SU-DHL-6 (cell line): ENCODE measurements around the gene ARFGEF3.
"Not testable (repeated sequence)": the region's sequence is repeated elsewhere in the genome, so short reads cannot be mapped to it uniquely, and the experiment has no call there.

ENCODE experiments used
- H2AFZ ChIP-seq: fragments of 200-600 bp; sonication (generic); 2 replicates; pipeline ENCODE4 v1.6.1; 2014; ENCODE audit warnings: low read depth, mild to moderate bottlenecking, moderate library complexity, mixed read lengths, antibody characterized with exemption, low read length; ENCODE audit not compliant: severe bottlenecking
- H3F3A ChIP-seq: fragments of 200-600 bp; shearing (Covaris generic); 2 replicates; pipeline ENCODE4 v1.6.0; 2016; ENCODE audit warnings: antibody characterized with exemption, mild to moderate bottlenecking; ENCODE audit not compliant: insufficient read depth
- H3K27ac ChIP-seq: fragments of 200-600 bp; sonication (generic); 2 replicates; pipeline ENCODE4 v1.5.1; 2016; ENCODE audit warnings: low read depth, mild to moderate bottlenecking, low read length, moderate library complexity, mixed read lengths
- H3K27me3 ChIP-seq: fragments of 200-600 bp; sonication (generic), shearing (Covaris generic); 2 replicates; pipeline ENCODE4 v1.6.0; 2014; ENCODE audit warnings: mild to moderate bottlenecking, low read length
- H3K36me3 ChIP-seq: fragments of 200-600 bp; sonication (generic); 2 replicates; pipeline ENCODE4 v1.6.1; 2014; ENCODE audit warnings: mild to moderate bottlenecking, low read length, mixed read lengths
- H3K4me2 ChIP-seq: fragments of 300-600, 200-600 bp; shearing (Covaris generic), sonication (generic); 2 replicates; pipeline ENCODE4 v1.6.0; 2014; ENCODE audit warnings: low read length, low read depth, mild to moderate bottlenecking; ENCODE audit not compliant: poor library complexity, severe bottlenecking
- H3K4me3 ChIP-seq: fragments of 200-600 bp; sonication (generic); 2 replicates; pipeline ENCODE4 v1.5.1; 2014; ENCODE audit warnings: antibody characterized with exemption, low read length, mild to moderate bottlenecking, mixed read lengths; ENCODE audit not compliant: insufficient read depth, poor library complexity, severe bottlenecking
- H3K79me2 ChIP-seq: fragments of 200-600 bp; sonication (generic); 2 replicates; pipeline ENCODE4 v1.6.1; 2014; ENCODE audit warnings: mild to moderate bottlenecking, low read length, moderate library complexity; ENCODE audit not compliant: insufficient read depth
- H3K9ac ChIP-seq: fragments of 200-600 bp; sonication (generic); 2 replicates; pipeline ENCODE4 v1.7.0; 2014; ENCODE audit warnings: mild to moderate bottlenecking, low read length
- H3K9me2 ChIP-seq: fragments of 200-600 bp; sonication (generic); replicated peaks from 2 replicates; pipeline ENCODE4 v1.6.1; 2014; ENCODE audit warnings: low read length; ENCODE audit not compliant: insufficient read depth
- H3K9me3 ChIP-seq: fragments of 200-600 bp; sonication (generic); 2 replicates; pipeline ENCODE4 v1.6.1; 2014; ENCODE audit warnings: low read length, mixed read lengths; ENCODE audit not compliant: insufficient read depth
- H4K20me1 ChIP-seq: fragments of 200-600 bp; sonication (generic); 2 replicates; pipeline ENCODE4 v1.6.1; 2014; ENCODE audit warnings: low read depth, mild to moderate bottlenecking, antibody characterized with exemption, low read length, moderate library complexity, mixed read lengths
- EZH2phosphoT487 ChIP-seq: fragments of 200-600 bp; sonication (generic), shearing (Covaris generic); conservative IDR thresholded peaks from 2 replicates; pipeline ENCODE4 v1.6.1; 2018; ENCODE audit warnings: mild to moderate bottlenecking, antibody characterized with exemption, low read length, moderate library complexity, mixed read lengths
- TF ChIP-seq, protein P1 (sequence below): fragments of 200-600 bp; sonication (generic); IDR thresholded peaks from one replicate; pipeline ENCODE4 v1.5.1; 2017; ENCODE audit warnings: antibody characterized with exemption, mild to moderate bottlenecking, low read length, moderate library complexity; ENCODE audit not compliant: insufficient read depth, poor library complexity, severe bottlenecking

The ARFGEF3 gene

GRCh38 chr6:138349891-138350290 lies 188.2 kb downstream of the ARFGEF3 start:
- Histone ChIP-seq H3K36me3 (no peaks in the 10 kb centered on the region), H4K20me1 (no peaks in the 10 kb centered on the region), H3K9me2 (no peaks in the 10 kb centered on the region), H3K4me2 (no peak overlapping the region), H2AFZ (no peak overlapping the region), H3K9me3 (no peaks in the 10 kb centered on the region), H3K27ac (no peak overlapping the region), H3K4me3 (no peak overlapping the region), H3F3A (no peaks in the 10 kb centered on the region), H3K9ac (no peak overlapping the region), H3K79me2 (no peaks in the 10 kb centered on the region), H3K27me3 (no peaks in the 10 kb centered on the region)
- TF ChIP-seq, protein P1, sequence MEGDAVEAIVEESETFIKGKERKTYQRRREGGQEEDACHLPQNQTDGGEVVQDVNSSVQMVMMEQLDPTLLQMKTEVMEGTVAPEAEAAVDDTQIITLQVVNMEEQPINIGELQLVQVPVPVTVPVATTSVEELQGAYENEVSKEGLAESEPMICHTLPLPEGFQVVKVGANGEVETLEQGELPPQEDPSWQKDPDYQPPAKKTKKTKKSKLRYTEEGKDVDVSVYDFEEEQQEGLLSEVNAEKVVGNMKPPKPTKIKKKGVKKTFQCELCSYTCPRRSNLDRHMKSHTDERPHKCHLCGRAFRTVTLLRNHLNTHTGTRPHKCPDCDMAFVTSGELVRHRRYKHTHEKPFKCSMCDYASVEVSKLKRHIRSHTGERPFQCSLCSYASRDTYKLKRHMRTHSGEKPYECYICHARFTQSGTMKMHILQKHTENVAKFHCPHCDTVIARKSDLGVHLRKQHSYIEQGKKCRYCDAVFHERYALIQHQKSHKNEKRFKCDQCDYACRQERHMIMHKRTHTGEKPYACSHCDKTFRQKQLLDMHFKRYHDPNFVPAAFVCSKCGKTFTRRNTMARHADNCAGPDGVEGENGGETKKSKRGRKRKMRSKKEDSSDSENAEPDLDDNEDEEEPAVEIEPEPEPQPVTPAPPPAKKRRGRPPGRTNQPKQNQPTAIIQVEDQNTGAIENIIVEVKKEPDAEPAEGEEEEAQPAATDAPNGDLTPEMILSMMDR = no peak
- TF ChIP-seq EZH2phosphoT487 = no peak

DNA sequence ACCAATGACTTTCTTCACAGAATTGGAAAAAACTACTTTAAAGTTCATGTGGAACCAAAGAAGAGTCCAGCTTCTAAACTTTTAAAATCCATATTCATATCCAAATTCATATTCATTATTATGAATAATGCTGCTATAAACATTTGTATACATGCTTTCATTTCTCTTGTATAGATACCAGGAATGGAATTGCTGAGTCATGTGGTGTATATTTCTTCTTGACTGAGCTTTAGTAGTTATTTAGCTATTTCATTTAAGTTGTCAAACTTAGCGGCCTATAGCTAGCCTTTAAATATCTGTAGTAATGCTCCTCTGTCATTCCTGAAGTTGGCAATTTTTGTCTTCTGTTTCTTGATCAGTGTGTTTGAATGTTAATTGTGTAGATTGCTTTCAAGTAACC lies 196.2 kb downstream of the ARFGEF3 start:
- no peak overlapping the region for H2AFZ ChIP-seq
- no peak overlapping the region for H3K4me3 ChIP-seq
- no peak for TF ChIP-seq EZH2phosphoT487
- TF ChIP-seq, protein P1 = no peak
- no peaks in the 10 kb centered on the region for H3K9me3 ChIP-seq
- H3K79me2 ChIP-seq = no peaks in the 10 kb centered on the region
- no peaks in the 10 kb centered on the region for H4K20me1 ChIP-seq
- no peaks in the 10 kb centered on the region for H3K36me3 ChIP-seq
- no peak overlapping the region for H3K4me2 ChIP-seq
- H3K27ac ChIP-seq = no peak overlapping the region
- no peaks in the 10 kb centered on the region for H3F3A ChIP-seq
- H3K9ac ChIP-seq = no peak overlapping the region
- no peaks in the 10 kb centered on the region for H3K9me2 ChIP-seq
- no peaks in the 10 kb centered on the region for H3K27me3 ChIP-seq

GRCh38 chr6:138368684-138369083 lies 206.9 kb downstream of the ARFGEF3 start:
- not testable (repeated sequence) for H2AFZ ChIP-seq, H3F3A ChIP-seq, H3K4me3 ChIP-seq, H3K27ac ChIP-seq, H3K27me3 ChIP-seq, H3K79me2 ChIP-seq, H4K20me1 ChIP-seq, H3K4me2 ChIP-seq, H3K9me2 ChIP-seq, H3K36me3 ChIP-seq, H3K9ac ChIP-seq, H3K9me3 ChIP-seq

DNA sequence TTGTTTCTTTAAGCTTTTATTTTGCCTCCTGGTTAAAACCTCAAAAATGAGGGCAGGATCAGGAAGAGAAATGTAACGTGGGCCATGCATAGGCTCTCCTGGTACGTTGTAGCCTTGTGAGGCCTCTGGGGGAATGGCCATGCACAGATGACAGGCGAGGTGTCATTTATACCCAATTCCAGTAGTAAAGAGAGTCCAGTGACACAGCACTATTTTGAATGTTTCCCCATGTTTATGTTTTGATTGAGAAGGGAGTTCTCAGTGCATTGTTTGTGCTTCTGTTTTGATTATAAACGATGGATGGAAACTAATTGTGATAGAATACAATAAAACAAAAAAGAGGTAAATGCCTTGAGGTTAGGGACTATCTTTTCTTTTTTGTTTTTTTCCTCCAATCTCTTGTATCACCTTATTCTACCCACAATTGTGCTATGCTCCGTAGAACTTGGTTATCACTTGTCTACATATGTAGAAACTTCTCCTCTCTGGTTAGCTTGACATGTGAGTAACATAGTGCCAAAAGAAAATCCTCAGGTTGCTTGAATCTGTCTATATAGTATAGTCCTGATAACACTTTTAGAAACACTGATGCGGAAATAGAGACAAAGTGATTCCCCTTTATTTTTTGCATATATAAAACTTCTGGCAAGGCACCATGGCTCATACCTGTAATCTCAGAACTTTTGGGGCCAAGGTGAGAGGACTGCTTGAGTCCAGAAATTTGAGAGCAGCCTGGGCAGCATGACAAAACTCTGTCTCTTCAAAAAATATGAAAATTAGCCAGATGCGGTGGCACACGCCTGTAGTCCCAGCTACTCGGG lies 209.1 kb downstream of the ARFGEF3 start:
- Histone ChIP-seq H3K79me2 (no peaks in the 10 kb centered on the region), H3K27ac (no peak overlapping the region), H2AFZ (no peak overlapping the region), H3K4me3 (no peak overlapping the region), H3K9ac (no peak overlapping the region), H3K4me2 (no peak overlapping the region), H3K9me3 (no peaks in the 10 kb centered on the region), H3F3A (no peaks in the 10 kb centered on the region), H3K9me2 (no peaks in the 10 kb centered on the region), H3K27me3 (no peaks in the 10 kb centered on the region), H4K20me1 (no peaks in the 10 kb centered on the region), H3K36me3 (no peaks in the 10 kb centered on the region)
- TF ChIP-seq EZH2phosphoT487 = no peak
- TF ChIP-seq, protein P1 = no peak
